SK-N-SH treated with all-trans-retinoic acid at 6 μM for 48 hours (cell line): ENCODE data around the gene CHRNG.

Source experiments
- BACH2 ChIP-seq: fragments of 250-450 bp; sonication (Bioruptor Pico); IDR thresholded peaks from 2 replicates; pipeline ENCODE4 v1.9.0; 2021; ENCODE audit warnings: mild to moderate bottlenecking, borderline replicate concordance
- ISL1 ChIP-seq: fragments of 250-450 bp; sonication (Bioruptor Pico); IDR thresholded peaks from 2 replicates; pipeline ENCODE4 v2.1.2; 2022; ENCODE audit warnings: mild to moderate bottlenecking, moderate library complexity
- PATZ1 ChIP-seq: fragments of 250-450 bp; sonication (Bioruptor Pico); IDR thresholded peaks from 2 replicates; pipeline ENCODE4 v1.8.0; 2020; ENCODE audit warnings: mild to moderate bottlenecking, moderate library complexity, borderline replicate concordance
- POU6F1 ChIP-seq: fragments of 250-450 bp; sonication (Bioruptor Pico); IDR thresholded peaks from 2 replicates; pipeline ENCODE4 v1.8.0; 2021; ENCODE audit warnings: low read depth, mild to moderate bottlenecking, moderate library complexity, borderline replicate concordance
- PPARA ChIP-seq: fragments of 250-450 bp; sonication (Bioruptor Pico); IDR thresholded peaks from 2 replicates; pipeline ENCODE4 v1.5.0; 2020; ENCODE audit warnings: mild to moderate bottlenecking, borderline replicate concordance
- SNAI2 ChIP-seq: fragments of 250-450 bp; sonication (Bioruptor Pico); IDR thresholded peaks from 2 replicates; pipeline ENCODE4 v1.5.0; 2020; ENCODE audit warnings: mild to moderate bottlenecking, moderate library complexity
- TSHZ2 ChIP-seq: fragments of 250-450 bp; sonication (Bioruptor Pico); IDR thresholded peaks from 2 replicates; pipeline ENCODE4 v1.5.0; 2020; ENCODE audit warnings: mild to moderate bottlenecking, moderate library complexity
- ZFP30 ChIP-seq: fragments of 450-650 bp; formaldehyde crosslinking; IDR thresholded peaks from 2 replicates; pipeline ENCODE4 v1.5.0; 2022; ENCODE audit warnings: mild to moderate bottlenecking, moderate library complexity

GRCh38 chr2:232523682-232524597, 15.6 kb upstream of the CHRNG start:
- TF ChIP-seq PPARA (CRISPR knock-in tag), result no peak
- TF ChIP-seq ZFP30 (CRISPR knock-in tag), result no peak
- TF ChIP-seq POU6F1 (CRISPR knock-in tag), result no peak
- TF ChIP-seq ISL1, result no peak
- no peak for TF ChIP-seq TSHZ2 (CRISPR knock-in tag)
- TF ChIP-seq PATZ1 (CRISPR knock-in tag), result no peak
- no peak for TF ChIP-seq SNAI2
- TF ChIP-seq BACH2 (CRISPR knock-in tag), result no peak
